GM12878 (cell line): ENCODE results near the gene SLC37A3. TPM values are rescaled to one million over a fixed set of nuclear protein-coding genes. Genes with fewer than 3 reads are reported as not detected.
A peak's percentile ranks its signal among the peaks of the same experiment; 100 is the strongest.
"Not testable (repeated sequence)": the region's sequence is repeated elsewhere in the genome, so short reads cannot be mapped to it uniquely, and the experiment has no call there.

Experiments used
- ATAC-seq: fragments of 200-7000 bp; cut with Tn5 transposase; 3 replicates; pipeline ENCODE4 v1.9.1; 2020; ENCODE audit warnings: mild to moderate bottlenecking, moderate library complexity
- BruUV-seq: library from RNA; stranded (reverse); fragments of 400-500 nt; replicated peaks from 2 replicates; lab custom pipeline; 2021; lab: Mats Ljungman, UMichigan
- CTCF ChIA-PET: fragments of 300-600 bp; sonication (Branson Sonifier 250); formaldehyde crosslinking; extraction: SDS; loops from one replicate; lab custom pipeline; 2021; ENCODE audit warnings: inconsistent platforms; lab: Yijun Ruan, JAX
- POLR2A ChIA-PET: fragments of 350-600 bp; formaldehyde crosslinking; extraction: SDS; loops from one replicate; lab custom pipeline; 2021; ENCODE audit warnings: inconsistent platforms; lab: Charles Lee
- RAD21 ChIA-PET: fragments of 300-600 bp; sonication (Branson Sonifier 250); formaldehyde crosslinking; loops from one replicate; lab custom pipeline; 2023; ENCODE audit warnings: antibody characterized with exemption; ENCODE audit not compliant: unreplicated experiment; lab: Charles Lee
- SMC1A ChIA-PET: fragments of 300-600 bp; sonication (Branson Sonifier 250); formaldehyde crosslinking; loops from one replicate; lab custom pipeline; 2023; ENCODE audit not compliant: unreplicated experiment, uncharacterized antibody; lab: Charles Lee
- DNase-seq: peaks from one replicate; pipeline ENCODE4 v3.0.0-alpha.2; 2011; ENCODE audit warnings: low read depth, low spot score
- FAIRE-seq: peaks from 3 replicates; lab custom pipeline; 2011; peaks lifted over from hg19 to GRCh38; lab: Jason Lieb, UNC
- H2AFZ ChIP-seq: 2 replicates; pipeline ENCODE4 v1.6.0; 2011; ENCODE audit warnings: low read depth, low read length, control low read depth; ENCODE audit not compliant: control insufficient read depth
- H3K27ac ChIP-seq: 2 replicates; pipeline ENCODE4 v1.5.1; 2011; ENCODE audit warnings: control low read depth; ENCODE audit not compliant: control insufficient read depth, insufficient read depth
- H3K27me3 ChIP-seq, 2 experiments: replicated peaks in 1 of 2; 2 replicates each; pipeline versions ENCODE4 v1.6.0 to v1.6.1; 2011; ENCODE audit warnings: low read length in 1 of 2; ENCODE audit not compliant: control insufficient read depth in 2 of 2, insufficient read depth in 2 of 2
- H3K36me3 ChIP-seq, 2 experiments: 2 replicates each; pipeline ENCODE4 v1.5.1; 2011; ENCODE audit warnings: low read length in 1 of 2; ENCODE audit not compliant: control insufficient read depth in 2 of 2, insufficient read depth in 2 of 2
- H3K4me1 ChIP-seq: 2 replicates; pipeline ENCODE4 v1.6.1; 2011; ENCODE audit warnings: mild to moderate bottlenecking, low read length, moderate library complexity, mixed read lengths; ENCODE audit not compliant: control insufficient read depth, insufficient read depth
- H3K4me2 ChIP-seq: 2 replicates; pipeline ENCODE4 v1.6.0; 2011; ENCODE audit warnings: control low read depth; ENCODE audit not compliant: control insufficient read depth, insufficient read depth
- H3K4me3 ChIP-seq: fragments of 200-600 bp; sonication (generic); 2 replicates; pipeline ENCODE4 v1.5.1; 2016
- H3K79me2 ChIP-seq: 2 replicates; pipeline ENCODE4 v1.6.0; 2011; ENCODE audit warnings: low read length; ENCODE audit not compliant: control insufficient read depth, insufficient read depth
- H3K9ac ChIP-seq: 2 replicates; pipeline ENCODE4 v1.8.0; 2011; ENCODE audit warnings: low read length, control low read depth, mixed read lengths; ENCODE audit not compliant: control insufficient read depth, insufficient read depth
- H3K9me3 ChIP-seq: replicated peaks from 3 replicates; pipeline ENCODE4 v1.5.1; 2011; ENCODE audit warnings: mild to moderate bottlenecking, low read length; ENCODE audit not compliant: control insufficient read depth, insufficient read depth
- H4K20me1 ChIP-seq: 2 replicates; pipeline ENCODE4 v1.6.0; 2011; ENCODE audit not compliant: control insufficient read depth, insufficient read depth
- CBX5 ChIP-seq: sonication (generic); IDR thresholded peaks from 2 replicates; pipeline ENCODE4 v1.6.1; 2016; ENCODE audit warnings: low read depth, moderate library complexity, mild to moderate bottlenecking, inconsistent platforms
- IKZF1 ChIP-seq: fragments of 450-650 bp; conservative IDR thresholded peaks from 2 replicates; pipeline ENCODE4 v1.6.1; 2017; ENCODE audit warnings: antibody characterized with exemption, mild to moderate bottlenecking
- SPI1 ChIP-seq: IDR thresholded peaks from 2 replicates; pipeline ENCODE4 v1.6.1; 2011; ENCODE audit warnings: low read depth, mild to moderate bottlenecking, low read length, moderate library complexity, borderline replicate concordance; ENCODE audit not compliant: insufficient read depth
- WRNIP1 ChIP-seq: IDR thresholded peaks from 2 replicates; pipeline ENCODE4 v1.6.1; 2011; ENCODE audit warnings: low read depth, low read length, improper control_type of control experiment, borderline replicate concordance
- WGBS: methylation state at CpG from one replicate; pipeline ENCODE4 v1.1.6; 2016; ENCODE audit warnings: low lambda C conversion rate; ENCODE audit not compliant: insufficient replicate concordance, insufficient coverage; ENCODE audit errors: missing lambda C conversion rate; 5-methylcytosine and 5-hydroxymethylcytosine counted together
- in situ Hi-C: fragments of 300-500 bp; cut with MboI; formaldehyde crosslinking; loops from 9 replicates; pipeline ENCODE4 v1.14.3; 2018; ENCODE audit warnings: mixed read lengths
- intact Hi-C: fragments of 100-400 bp; cut with micrococcal nuclease; formaldehyde crosslinking; loops from one replicate; pipeline ENCODE4 v1.14.2; 2022; ENCODE audit not compliant: unreplicated experiment
- polyA plus RNA-seq, 11 experiments: library from polyadenylated mRNA; depleted of rRNA in 4 of 11; unstranded in 6 of 11; stranded (reverse) in 5 of 11; fragments of >200 nt; fragmentation: Nextera tagmentation in 4 of 11; fragmentation: Illumina TruSeq in 1 of 11; extraction: Ambion mirVana in 4 of 11; extraction: Trizol in 1 of 11; gene quantifications; 1 replicate in 1 of 11; 2 replicates in 10 of 11; pipeline versions ENCODE4 v1.2.1 to v1.2.3, GENCODE V29; 2011 to 2016; ENCODE audit warnings: inconsistent platforms in 2 of 11, missing spikeins in 2 of 11, low read depth in 1 of 11
- total RNA-seq, 4 experiments: library from RNA; depleted of rRNA in 3 of 4; stranded (reverse); fragments of >200 nt in 3 of 4; fragmentation: Illumina TruSeq in 1 of 4; extraction: Trizol in 1 of 4; gene quantifications; 2 replicates each; pipeline versions ENCODE4 v1.2.1 to v1.2.3, GENCODE V29; 2013 to 2021

SLC37A3 gene
- total and polyA plus RNA-seq, 10 of the 15 experiments (the other 5 are each of a cell fraction or from before 2014, with no cell fraction given) = 3.7 to 13.6 (median 11.0) TPM

GRCh38 chr7:140312141-140312846 lies 86.0 kb downstream of the SLC37A3 start:
- intact Hi-C loops = no loop called here
- 47% methylated on average over 2 of the region's 2 CpGs for WGBS

GRCh38 chr7:140311128-140311527 lies 87.2 kb downstream of the SLC37A3 start:
- H2AFZ ChIP-seq, BruUV-seq, intact Hi-C loops, RAD21 ChIA-PET, H3K4me3 ChIP-seq, H3K9me3 ChIP-seq, FAIRE-seq, H3K27ac ChIP-seq, ATAC-seq, H3K4me2 ChIP-seq, POLR2A ChIA-PET, H3K9ac ChIP-seq, CTCF ChIA-PET, H4K20me1 ChIP-seq, H3K27me3 ChIP-seq, H3K4me1 ChIP-seq, H3K79me2 ChIP-seq, in situ Hi-C loops, H3K36me3 ChIP-seq, DNase-seq: not testable (repeated sequence)
- SMC1A ChIA-PET = interaction anchor here (0.7 kb wide), 1 partner anchor 12 kb away, joined by 3 read pairs; no protein-coding TSS in a partner anchor
- 77% methylated on average over 2 of the region's 2 CpGs for WGBS

More at GRCh38 chr7:140312141-140312846, 86.0 kb downstream of the SLC37A3 start:
- SMC1A ChIA-PET = interaction anchor here (1.4 kb wide), 1 partner anchor 62 kb away, joined by 3 read pairs; no protein-coding TSS in a partner anchor
- Histone ChIP-seq H3K79me2 (no peaks in the 10 kb centered on the region), H3K9me3 (no peaks in the 10 kb centered on the region; the same call in 2 of the 3 replicates), H3K27me3 (no peaks in the 10 kb centered on the region; a peak in 1 of 4 replicates), H3K27ac (no peak overlapping the region), H4K20me1 (no peaks in the 10 kb centered on the region), H2AFZ (no peak overlapping the region), H3K9ac (no peak overlapping the region), H3K4me2 (no peak overlapping the region), H3K4me3 (no peak overlapping the region), H3K4me1 (no peaks in the 10 kb centered on the region), H3K36me3 (no peaks in the 10 kb centered on the region)
- 0 out of 2 replicates have a peak, but pooled peaks have one; percentile 4 for TF ChIP-seq SPI1
- TF ChIP-seq WRNIP1 = no peak
- no peak for TF ChIP-seq CBX5
- no peak for TF ChIP-seq IKZF1
- POLR2A ChIA-PET = no interaction called here
- DNase-seq (no peak), FAIRE-seq (no peak), ATAC-seq (no peak)
- in situ Hi-C loops = no loop called here
- CTCF ChIA-PET = interaction anchor here (1.0 kb wide), 1 partner anchor 9 kb away, joined by 5 read pairs; no protein-coding TSS in a partner anchor
- RAD21 ChIA-PET = no interaction called here
- no TSS peak for BruUV-seq
